ENCODE measurements around the gene ETS1.

ETS1 gene

GRCh38 chr11:128420951-128421350 lies 166.4 kb downstream of the ETS1 start:
- DNase-seq (ENCODE audit: insufficient read length, low spot score) = no peak
- FAIRE-seq = no peak
- TF ChIP-seq POLR2A (IDR thresholded peaks at IDR 0.05; ENCODE audit: low read depth, low read length) = no peak

- DNase-seq (ENCODE audit: insufficient read length, low spot score) = no peak
- FAIRE-seq = no peak
- TF ChIP-seq POLR2A (IDR thresholded peaks at IDR 0.05; ENCODE audit: low read depth, low read length) = no peak
These were observed 167.1 kb downstream of the ETS1 start for GRCh38 chr11:128420265-128420664.

- DNase-seq (ENCODE audit: insufficient read length, low spot score) = no peak
- FAIRE-seq = no peak
- no peak for TF ChIP-seq POLR2A (IDR thresholded peaks at IDR 0.05; ENCODE audit: low read depth, low read length)
These were observed 168.2 kb downstream of the ETS1 start for GRCh38 chr11:128419012-128419767.

GRCh38 chr11:128417607-128418324 lies 169.6 kb downstream of the ETS1 start:
- FAIRE-seq = peak; percentile 67
- no peak for DNase-seq (ENCODE audit: insufficient read length, low spot score)
- no peak for TF ChIP-seq POLR2A (IDR thresholded peaks at IDR 0.05; ENCODE audit: low read depth, low read length)

- FAIRE-seq = no peak
- no peak for DNase-seq (ENCODE audit: insufficient read length, low spot score)
- no peak for TF ChIP-seq POLR2A (IDR thresholded peaks at IDR 0.05; ENCODE audit: low read depth, low read length)
These were observed 170.4 kb downstream of the ETS1 start for GRCh38 chr11:128416976-128417375.

- TF ChIP-seq POLR2A (IDR thresholded peaks at IDR 0.05; ENCODE audit: low read depth, low read length) = no peak
- DNase-seq (ENCODE audit: insufficient read length, low spot score) = no peak
- no peak for FAIRE-seq
These were observed 171.8 kb downstream of the ETS1 start for GRCh38 chr11:128415539-128415938.

GRCh38 chr11:128412847-128413791 lies 174.2 kb downstream of the ETS1 start:
- FAIRE-seq (no peak), DNase-seq (ENCODE audit: insufficient read length, low spot score) (no peak)
- TF ChIP-seq POLR2A (IDR thresholded peaks at IDR 0.05; ENCODE audit: low read depth, low read length) = no peak

GRCh38 chr11:128411812-128412211 lies 175.5 kb downstream of the ETS1 start:
- no peak for DNase-seq (ENCODE audit: insufficient read length, low spot score)
- no peak for FAIRE-seq
- TF ChIP-seq POLR2A (IDR thresholded peaks at IDR 0.05; ENCODE audit: low read depth, low read length) = no peak

GRCh38 chr11:128411150-128411549 lies 176.2 kb downstream of the ETS1 start:
- DNase-seq (ENCODE audit: insufficient read length, low spot score) (no peak), FAIRE-seq (no peak)
- no peak for TF ChIP-seq POLR2A (IDR thresholded peaks at IDR 0.05; ENCODE audit: low read depth, low read length)

GRCh38 chr11:128409476-128409875 lies 177.9 kb downstream of the ETS1 start:
- FAIRE-seq (peak; percentile 52), DNase-seq (ENCODE audit: insufficient read length, low spot score) (no peak)
- no peak for TF ChIP-seq POLR2A (IDR thresholded peaks at IDR 0.05; ENCODE audit: low read depth, low read length)

All from H54 (cell line).